Gastroesophageal sphincter (tissue), 4 donors: Measurements from ENCODE around the gene MEPE. TPM values are rescaled to one million over a fixed set of nuclear protein-coding genes. Genes with fewer than 3 reads are reported as not detected.

Source experiments
- total RNA-seq, 4 donors: library from RNA; depleted of rRNA; stranded (reverse); fragments of >200 nt; gene quantifications; one replicate each; pipeline ENCODE4 v1.1.0, GENCODE V29; 2016

Gene MEPE
- total RNA-seq, 4 donors from 2014 or later = not detected

Other genes with a start within 250 kb of the MEPE start
- not detected for gene DSPP, start 224.4 kb upstream of the MEPE start, total RNA-seq
- gene DMP1, start 182.7 kb upstream of the MEPE start, total RNA-seq = not detected
- not detected for gene IBSP, start 33.4 kb upstream of the MEPE start, total RNA-seq
- 10 to 100 TPM in 2 of 4 donors, 1 to 10 TPM in 2; 5.6 to 37.8 (median 10.3) TPM for gene SPP1, start 142.7 kb downstream of the MEPE start, total RNA-seq
- gene PKD2, start 174.7 kb downstream of the MEPE start, total RNA-seq = 100 to 1,000 TPM in 3 of 4 donors, 10 to 100 TPM in 1; 84.5 to 125 (median 117) TPM